Stimulated activated naive CD4-positive, alpha-beta T cell (primary cell): ENCODE results near the gene NIFK.
"Not testable (repeated sequence)": the region's sequence is repeated elsewhere in the genome, so short reads cannot be mapped to it uniquely, and the experiment has no call there.

Experiments used
- DNase-seq, 6 experiments: peaks; one replicate each; lab custom pipeline; 2025; lab: John Stamatoyannopoulos, UW

Gene NIFK

DNA sequence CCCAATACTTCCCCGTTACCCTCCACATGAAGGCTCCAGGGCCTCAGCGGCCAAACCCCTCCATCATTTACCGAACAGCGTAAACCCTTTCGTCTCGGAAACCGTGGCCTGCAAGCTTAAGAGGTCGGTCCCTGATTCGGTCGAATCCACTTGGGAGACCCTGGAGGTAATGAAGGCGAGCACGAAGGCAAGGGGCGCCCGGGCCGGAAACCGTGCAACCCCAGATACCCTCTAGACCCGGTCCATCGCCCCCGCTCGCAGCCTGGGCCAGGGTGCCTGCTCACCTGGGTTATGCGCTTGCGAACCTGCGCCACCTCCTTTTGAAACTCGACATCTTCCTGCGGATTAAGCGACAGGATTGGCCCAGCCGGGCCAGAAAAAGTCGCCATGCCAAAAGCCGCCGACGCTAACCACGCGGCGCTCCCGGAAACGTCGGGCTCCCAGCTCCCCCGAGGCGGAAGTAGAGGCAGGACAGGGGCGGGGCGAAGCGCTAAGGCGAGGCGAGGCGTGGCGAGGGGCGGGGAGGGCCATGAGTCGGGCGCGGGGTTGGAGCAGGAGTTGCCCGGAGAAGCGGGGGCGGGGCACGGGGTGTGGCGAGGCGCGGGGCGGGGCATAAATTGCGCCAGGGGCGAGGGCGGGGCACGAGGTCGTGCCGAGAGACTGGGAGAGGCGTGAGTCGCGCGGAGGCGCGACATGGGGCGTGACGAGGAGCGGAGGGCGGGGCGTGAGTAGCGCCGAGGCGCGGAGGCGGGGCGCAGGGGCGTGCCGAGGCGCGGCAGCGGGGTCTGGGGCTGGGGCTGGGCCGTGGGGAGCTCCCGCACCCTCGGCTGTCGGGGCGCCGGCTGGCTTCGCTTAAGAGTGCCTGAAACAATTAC is at the start of gene NIFK:
NIFK (minus strand) TSS at position 414 of the 875 bp plus-strand sequence; CDS start at position 389, 25 bp downstream.
- peak; percentile 99 to 100 (median 100) for DNase-seq

DNA sequence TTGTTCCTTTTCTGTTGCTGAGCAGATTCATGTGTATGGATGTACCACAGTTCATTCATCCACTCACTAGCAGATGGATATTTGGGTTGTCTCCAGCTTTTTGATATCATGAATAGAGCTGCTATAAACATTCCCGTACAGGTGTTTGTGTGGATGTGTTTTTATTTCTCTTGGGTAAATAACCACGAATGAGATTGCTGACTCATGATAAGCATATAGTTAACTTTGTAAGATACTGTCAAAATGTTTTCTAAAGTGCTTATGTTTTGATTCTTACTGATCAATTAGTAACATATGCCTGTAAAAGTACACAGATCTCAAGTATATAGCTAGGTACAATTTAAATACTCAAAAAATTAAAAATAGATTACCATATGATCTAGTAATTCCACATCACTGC is 46.5 kb upstream of the NIFK start:
- DNase-seq = no peak

DNA sequence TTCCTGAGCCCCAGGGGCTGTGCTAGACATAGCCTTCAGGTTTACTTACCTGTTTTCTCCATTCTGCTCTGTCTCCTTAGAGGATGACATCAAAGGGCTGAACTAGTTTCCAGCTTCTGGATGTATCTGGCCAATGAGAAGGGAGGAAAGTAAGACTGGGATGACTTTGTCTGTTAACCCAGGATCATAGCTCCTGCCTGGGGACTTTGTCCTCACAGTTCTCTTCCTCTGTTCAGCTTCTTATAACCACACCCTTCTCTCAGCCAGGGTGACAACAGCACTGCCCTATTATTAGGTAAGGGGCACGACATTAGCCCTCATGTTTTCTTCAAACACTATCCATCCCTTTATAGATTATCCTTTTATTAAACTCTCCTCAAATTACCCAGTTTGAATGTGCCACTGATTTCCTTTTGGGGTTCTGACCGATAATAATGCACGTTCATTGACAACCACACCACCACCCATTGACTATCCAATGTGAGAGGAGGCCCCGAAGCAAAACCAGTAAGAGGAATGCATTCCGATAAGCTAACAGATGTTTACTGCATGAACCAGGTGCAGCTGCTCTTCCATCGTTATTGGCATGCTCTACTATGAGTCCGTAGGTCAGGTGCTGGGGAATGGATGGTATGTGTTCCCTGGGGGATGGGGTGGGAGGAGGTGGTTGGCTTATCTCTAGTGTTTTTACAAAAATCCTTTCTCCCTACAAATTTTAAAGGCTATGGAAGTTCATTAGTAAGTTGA is 42.2 kb upstream of the NIFK start:
- no peak for DNase-seq

DNA sequence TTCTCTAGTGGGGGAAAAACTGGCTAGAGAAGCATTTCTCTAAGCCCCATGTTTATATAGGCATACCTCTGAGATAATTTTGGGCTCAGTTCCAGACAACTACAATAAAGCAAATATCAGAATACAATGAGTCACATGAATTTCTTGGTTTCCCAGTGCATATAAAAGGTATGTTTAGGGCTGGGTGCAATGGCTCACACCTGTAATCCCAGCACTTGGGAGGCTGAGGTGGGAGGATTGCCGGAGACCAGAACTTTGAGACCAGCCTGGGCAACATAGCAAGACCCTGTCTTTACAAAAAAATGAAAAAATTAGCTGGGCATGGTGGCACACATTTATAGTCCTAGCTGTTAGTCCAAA is 41.0 kb upstream of the NIFK start:
- DNase-seq = no peak

DNA sequence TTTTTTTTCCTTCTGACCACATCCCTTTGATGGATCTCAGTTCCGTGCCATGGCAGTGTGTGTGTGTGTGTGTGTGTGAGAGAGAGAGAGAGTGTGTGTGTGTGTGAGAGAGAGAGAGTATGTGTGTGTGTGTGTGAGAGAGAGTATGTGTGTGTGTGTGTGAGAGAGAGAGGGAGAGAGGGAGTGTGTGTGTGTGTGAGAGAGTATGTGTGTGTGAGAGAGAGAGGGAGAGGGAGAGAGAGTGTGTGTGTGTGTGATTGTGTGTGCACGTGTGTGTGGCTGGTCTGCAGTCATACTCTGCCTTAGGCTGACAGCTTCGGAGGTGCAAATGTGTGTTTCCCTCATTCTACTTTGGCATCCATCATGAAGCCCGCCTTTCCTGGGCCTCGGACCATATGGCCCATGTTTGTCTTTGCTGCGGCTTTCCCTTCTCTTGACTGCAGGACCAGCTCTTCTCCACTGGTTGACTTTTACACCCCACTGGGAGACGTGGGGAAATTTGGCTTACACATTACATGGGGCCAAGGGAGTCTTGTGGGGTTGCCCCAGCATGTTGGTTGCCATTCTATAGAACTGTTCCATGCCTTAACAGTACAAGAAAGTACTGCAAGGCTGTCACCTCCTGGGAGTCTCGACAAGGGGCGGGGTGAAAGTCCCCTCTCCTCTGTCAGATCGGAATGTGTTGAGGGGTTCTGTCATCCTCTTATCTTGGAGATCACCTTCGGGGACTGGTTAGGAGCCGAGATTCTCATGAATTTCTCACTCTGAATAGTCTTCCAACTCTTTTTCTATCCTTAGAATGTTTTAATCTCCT is 40.4 kb upstream of the NIFK start:
- no peak for DNase-seq

DNA sequence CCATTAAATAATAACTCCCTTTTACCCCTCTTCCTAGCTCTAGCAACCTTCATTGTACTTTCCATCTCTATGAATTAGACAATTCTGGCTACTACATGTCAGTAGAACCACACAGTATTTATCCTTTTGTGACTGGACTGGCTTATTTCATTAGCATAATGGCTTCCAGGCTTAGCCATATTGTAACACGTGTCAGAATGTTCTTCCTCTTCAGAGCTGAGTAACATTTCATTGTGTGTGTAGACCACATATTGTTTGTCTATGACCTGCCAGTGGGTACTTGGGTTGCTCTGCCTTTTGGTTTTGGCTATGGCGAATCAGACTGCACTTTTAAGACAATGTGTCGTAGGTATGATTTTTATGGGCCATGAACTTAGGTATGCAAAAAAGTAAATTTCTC is 39.7 kb upstream of the NIFK start:
- DNase-seq = no peak

DNA sequence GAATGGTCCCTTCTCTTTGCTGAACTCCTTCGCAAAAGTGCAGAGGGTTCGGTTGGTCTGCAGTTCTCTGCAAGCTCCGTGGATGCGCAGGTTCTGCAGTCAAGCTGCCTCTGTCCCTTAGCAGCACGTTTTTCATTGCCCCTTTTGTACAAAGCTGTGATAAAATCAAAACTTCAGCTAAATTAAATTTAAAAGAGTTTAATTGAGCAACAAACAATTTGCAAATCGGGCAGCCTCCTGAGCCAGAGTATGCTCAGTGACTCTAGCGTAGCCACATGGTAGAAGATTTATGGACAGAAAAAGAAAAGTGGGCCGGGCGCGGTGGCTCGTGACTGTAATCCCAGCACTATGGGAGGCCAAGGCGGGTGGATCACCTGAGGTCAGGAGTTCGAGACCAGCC is 37.6 kb upstream of the NIFK start:
- no peak for DNase-seq

DNA sequence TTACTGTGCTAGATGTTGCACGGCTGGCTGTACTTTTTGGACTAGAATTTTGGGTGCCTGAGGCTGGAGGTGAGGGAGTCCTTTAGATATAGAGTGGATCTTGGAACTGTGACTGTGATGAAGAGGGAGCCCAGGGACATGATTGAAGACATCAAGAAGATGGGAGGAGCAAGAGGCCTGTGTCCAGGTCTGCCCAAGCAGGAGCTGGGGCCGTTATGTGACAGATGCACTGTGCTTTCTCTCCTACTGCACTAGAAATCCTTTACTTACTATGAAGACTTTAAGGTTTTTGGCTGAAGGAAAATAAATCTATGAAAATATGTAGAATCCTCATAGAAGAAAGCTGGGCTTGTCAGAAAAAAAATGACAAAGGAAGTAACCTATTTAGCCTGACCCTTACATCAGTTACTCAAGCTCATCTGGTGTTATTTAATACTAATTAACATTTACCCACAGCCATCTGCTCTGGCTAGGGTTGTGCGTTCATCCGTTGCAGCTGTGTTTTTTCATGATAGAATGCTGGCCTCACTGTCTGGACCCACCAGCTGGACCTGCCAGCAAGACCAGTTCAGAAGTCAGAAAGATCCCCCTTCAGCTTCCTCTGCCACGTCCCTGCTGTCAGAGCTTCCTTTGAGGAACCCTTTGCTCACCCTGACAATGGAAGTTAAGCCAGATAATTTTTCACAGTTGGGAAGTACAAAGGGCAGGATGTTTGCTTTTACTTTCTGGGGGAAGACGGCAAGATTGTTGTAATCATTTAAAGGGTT is 35.5 kb upstream of the NIFK start:
- DNase-seq = no peak

DNA sequence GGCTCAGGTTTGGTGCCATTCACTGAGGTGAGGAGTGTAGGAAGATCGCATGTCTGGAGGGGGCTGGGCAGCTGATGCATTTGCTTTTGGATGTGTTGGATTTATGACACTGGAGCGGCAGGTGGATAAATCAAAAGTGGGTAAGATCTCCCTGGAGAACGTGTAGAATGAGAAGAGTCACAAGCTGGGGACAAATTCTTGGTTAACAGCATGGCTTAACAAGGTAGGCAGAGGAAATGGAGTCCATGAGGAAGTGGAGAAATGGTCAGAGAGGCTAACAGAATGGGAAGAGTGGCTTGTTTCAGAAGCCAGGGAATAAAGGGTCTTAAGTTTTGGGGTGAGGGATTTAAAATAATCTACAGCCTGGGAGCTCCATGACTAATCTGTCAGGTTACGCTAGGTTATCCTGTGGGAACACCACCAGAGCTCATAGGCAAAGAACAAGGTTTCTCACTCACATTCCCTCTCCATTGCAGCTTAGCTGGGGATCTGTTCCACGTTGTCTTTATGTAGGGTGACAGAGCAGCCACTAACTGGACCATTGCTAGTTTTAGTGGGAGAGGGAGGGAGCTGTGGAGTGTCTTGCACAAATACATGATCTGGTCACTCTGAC is 31.6 kb upstream of the NIFK start:
- no peak for DNase-seq

DNA sequence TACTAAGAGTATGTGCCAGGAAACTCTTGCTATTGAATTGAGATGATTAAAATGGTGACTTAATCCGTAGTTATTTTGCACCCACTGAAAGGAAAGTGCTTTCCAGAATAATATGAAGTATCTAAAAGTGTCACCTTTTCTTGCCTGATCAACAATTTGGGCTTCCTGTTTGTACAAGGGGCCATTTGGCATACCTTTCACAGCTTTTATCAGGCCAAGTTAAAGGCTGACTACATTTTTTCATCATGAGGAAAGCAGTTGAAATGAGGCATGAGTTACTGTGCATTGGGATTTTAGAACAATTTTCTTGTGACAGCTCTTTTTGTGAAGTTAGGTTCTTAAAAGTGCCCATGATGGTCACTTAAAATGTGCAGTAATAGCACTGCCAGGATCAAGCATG is 29.9 kb upstream of the NIFK start:
- DNase-seq = no peak

DNA sequence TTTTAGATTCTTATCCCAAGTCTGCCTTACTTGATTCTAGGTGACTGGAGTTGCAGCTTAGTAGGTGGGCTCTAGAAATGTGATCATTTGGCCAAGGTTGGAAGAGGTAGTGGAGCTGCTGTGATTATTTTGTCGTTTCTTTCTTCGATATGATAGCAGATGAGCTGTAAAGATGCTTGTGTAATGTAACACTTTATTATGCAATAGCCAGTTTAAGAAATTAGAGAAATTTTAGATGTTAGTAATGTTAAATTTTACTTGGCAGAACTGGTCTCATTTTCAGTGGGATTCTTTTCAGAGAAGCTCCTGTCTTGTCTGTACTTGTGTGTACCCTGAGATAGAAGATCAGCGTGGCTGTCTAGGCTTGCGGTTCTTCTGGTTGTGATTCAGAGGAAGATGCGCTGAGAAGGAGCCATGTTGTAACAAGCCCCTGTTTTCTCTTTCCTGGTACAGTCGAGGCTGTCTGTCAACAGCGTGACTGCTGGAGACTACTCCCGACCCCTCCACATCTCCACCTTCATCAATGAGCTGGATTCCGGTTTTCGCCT is 28.1 kb upstream of the NIFK start:
- DNase-seq = no peak

DNA sequence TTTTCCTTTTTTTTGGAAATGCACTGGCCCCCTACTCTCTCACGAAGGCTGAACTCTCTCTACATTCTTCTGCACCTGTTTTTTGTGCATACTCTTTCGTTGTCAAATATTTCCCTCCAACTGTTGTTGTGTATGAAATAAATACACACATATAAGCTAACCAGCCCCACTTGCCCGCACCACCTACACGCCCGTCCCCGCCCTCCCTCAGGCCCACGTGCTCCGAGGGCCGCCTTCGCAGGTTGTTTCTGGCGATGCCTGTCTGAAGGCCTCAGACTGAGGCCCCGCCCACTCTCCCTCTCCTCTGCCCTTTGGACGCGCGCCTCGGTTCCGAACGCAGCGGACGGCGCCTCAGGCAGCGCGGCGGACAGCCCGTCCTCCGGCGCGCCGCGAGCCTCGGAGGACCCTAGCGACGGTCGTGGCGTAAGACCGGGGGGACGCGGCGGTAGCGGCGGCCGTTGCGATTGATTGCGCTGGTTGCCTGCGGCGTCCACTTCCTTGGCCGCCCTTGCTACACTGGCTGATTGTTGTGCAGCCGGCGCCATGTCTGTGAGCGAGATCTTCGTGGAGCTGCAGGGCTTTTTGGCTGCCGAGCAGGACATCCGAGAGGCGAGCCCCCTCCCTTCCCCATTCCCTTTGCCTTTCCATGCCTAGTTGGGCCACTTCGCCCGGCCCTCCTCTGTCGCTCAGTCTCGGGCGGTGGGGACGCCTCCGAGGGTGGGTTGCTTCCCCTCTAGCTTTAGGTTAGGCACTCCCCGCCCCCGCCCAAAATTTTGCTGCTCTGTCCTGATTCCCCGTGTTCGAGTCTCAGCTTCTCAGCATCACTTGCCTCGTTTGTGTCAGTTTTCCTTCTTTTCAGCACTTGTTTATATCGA is 18.8 kb upstream of the NIFK start, which contains the start of gene TSN:
TSN (plus strand) TSS at position 415 of the 875 bp plus-strand sequence; CDS start at position 544, 129 bp downstream.
- DNase-seq = peak; percentile 92 to 97 (median 95)

DNA sequence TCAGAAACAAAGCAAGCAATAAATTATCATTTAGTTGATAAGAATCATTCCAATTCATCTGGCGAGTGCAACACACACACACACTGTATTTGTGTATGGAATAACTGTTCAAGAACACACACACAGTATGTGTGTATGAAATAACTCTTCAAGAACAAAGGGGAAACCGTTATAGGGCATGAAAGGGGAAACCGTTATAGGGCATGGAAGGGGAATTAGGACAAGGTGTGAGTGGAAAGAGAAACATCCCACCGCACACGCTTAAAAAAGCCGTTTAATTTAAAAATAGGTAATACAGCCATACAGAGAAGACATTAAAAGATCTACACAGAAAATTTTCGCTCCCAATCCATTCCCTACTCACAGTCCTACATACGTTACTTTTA is 18.2 kb upstream of the NIFK start:
- DNase-seq = no peak

DNA sequence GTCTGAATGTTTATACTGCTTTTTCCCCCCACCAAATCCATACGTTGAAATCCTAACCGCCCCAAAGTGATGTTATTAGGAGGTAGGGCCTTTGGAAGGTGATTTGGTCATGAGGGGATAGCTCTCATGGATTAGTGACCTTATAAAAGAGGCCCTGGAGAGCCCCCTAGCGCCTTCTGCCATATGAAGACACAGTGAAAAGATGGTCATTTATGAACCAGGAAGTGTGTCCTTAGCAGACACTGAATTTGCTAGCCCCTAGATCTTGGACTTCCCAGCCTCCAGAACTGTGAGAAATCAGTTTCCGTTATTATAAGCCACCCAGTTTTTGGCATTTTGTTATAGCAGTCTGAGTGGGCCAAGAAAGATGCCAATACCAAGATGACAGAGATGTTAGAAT is 11.5 kb upstream of the NIFK start:
- no peak for DNase-seq

DNA sequence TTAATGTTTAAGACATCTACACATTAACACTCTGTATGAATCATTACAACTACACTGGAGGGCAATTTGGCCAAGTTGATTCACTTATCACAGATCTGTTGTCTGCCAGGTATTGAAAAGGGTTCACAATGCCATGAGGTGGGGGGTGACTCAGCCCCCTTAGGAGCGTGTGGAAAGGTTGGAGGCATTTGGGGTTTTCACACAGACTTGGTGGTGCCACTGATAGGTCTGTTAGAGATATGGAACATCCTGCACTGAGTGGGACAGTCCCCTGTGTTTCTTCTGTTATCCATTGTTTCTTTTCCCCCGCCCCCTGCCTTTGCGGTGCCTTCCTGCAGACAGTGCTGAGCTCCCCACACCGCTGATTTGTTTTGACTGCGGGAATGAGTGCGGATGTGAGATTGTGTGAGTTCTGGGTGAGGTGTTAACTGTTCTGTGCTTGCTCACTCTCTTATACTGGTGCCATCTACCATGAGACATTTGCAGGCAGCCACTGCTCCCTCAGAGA is 9.4 kb upstream of the NIFK start:
- DNase-seq = no peak

DNA sequence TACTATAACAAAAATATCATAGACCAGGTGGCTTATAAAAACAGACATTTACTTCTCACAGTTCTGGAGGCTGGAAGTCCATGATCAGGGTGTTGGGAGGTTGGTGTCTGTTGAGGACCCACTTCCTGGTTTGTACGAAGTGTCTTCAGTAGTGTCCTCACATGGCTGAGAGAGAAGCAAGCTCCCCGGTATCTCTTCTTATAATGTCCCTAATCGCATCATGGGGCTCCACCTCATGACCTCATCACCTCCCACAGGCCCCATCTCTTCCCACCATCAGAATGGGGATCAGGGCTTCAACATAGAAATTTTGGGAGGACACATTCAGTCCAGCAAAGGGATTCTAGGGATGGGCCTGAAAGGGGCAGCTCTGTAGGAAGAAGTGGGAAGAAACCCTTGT is 4.8 kb upstream of the NIFK start:
- no peak for DNase-seq

DNA sequence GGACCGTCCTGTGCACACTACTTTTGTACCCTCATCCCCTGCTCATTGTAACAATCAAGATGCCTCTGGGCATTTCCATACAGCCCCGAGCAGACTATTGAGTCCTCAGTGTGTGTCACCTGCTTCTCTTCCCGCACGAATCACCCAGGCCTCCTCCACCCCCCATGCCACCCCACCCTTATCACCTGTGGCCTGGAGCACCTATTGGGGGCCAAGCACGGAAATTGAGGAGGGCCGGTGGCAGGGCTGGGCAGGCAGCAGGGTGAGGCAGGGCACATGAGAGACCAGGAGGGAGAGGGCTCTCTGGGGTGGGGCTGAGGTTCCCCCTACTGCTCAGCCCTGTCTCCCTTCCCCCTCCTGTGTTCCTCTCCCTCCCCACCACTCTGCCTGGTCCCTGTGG is 4.3 kb upstream of the NIFK start:
- no peak for DNase-seq

DNA sequence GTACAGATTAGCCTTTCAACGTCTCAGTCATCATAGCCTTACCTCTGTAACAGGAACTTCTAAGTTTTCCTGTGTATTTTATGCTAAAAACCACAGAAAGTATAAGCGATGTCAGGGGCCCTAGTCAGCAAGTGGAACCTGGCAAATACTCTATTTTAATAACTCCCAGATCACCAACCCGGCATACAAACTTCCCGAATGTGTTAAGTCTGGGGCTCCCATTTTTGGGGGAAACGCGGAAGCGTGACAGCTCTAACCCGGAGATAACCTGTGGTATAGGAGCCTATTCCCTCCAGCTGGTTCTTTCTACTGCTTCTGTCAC is 574 bp downstream of the NIFK start:
- DNase-seq = no peak

DNA sequence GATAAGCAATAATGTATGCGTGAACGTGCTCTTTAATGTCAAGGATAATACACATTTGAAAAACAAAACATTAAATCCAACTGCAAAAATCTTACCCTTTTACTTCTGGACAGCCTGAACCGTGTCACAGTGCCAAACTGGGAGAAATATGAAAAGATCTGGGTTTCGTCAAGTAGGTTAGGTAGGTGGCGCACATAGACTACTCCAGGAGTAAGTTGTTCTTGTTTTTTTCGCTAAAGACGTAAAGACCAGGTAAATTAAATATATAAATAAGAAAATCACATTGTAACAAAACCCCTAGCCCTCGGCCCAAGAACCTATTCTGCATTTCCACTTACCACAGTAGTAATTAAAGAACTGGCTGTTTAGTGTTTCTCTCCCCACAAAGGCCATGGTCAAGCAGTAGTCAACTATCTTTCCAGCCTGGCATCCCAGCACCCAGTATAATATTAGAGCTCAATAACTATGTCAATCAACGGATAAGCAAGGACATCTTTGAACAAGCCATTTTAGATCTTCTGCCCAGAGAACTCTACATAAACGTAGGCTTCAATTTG is 1.1 kb downstream of the NIFK start:
- peak in 1 of 6 experiments; percentile 2 for DNase-seq

DNA sequence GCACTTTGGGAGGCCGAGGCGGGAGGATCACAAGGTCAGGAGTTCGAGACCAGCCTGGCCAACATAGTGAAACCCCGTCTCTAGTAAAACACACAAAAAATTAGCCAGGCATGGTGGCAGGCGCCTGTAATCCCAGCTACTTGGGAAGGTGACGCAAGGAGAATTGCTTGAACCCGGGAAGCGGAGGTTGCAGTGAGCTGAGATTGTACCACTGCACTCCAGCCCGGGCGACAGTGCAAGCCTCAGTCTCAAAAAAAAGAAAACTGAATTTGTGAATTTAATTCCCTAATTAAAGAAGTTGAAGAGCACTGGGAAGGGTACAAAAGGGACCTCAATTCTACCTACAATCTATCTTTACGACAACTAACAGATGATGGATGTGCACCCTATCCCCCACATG is 2.1 kb downstream of the NIFK start:
- not testable (repeated sequence) for DNase-seq
